Cerebellar cortex (tissue), 1 donor: ENCODE results near the gene C1orf115.
A peak's percentile ranks its signal among the peaks of the same experiment; 100 is the strongest.
"Not testable (repeated sequence)": the region's sequence is repeated elsewhere in the genome, so short reads cannot be mapped to it uniquely, and the experiment has no call there.

ENCODE experiments used
- DNase-seq: peaks from one replicate; pipeline ENCODE4 v3.0.0-alpha.2; 2015; ENCODE audit warnings: low spot score

C1orf115 gene, protein sequence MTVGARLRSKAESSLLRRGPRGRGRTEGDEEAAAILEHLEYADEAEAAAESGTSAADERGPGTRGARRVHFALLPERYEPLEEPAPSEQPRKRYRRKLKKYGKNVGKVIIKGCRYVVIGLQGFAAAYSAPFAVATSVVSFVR

DNA sequence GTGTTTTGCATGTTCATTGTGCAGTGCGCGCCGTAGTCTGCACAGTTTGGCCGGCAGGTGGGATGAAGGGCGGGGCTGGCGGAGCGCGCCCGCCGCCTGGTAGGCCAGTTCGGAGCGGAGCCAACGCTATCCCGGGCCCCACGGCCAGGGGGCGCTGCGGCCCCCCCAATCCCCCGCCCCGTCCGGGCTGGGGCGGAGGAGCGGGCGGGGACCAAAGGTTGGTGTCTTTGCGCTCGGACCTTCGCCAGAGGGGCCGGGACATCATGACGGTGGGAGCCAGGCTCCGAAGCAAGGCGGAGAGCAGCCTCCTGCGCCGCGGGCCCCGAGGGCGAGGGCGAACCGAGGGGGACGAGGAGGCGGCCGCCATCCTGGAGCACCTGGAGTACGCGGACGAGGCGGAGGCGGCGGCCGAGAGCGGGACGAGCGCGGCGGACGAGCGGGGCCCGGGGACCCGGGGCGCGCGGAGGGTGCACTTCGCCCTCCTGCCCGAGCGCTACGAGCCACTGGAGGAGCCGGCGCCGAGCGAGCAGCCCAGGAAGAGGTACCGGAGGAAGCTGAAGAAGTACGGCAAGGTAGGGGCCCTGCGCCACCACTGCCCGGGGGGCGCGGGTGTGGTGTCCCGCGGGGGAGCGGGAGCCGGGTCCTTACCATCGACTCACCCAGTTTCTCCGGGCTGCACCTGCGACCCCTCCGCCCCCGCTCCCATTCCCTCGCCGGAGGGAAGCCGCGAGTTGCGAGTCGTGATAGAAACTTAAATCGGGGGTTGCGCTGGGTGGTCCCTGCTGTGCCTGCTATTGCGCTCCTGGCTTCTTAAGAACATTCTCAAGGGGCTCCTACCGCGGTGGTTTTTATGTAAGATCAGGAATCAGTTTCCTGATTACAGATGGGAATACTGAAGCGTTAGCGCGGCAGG lies at the start of gene C1orf115:
TSS of gene C1orf115 (plus strand) at position 224 of the 913 bp plus-strand sequence. CDS start at position 264, 40 bp downstream.
- DNase-seq: peak; percentile 78

DNA sequence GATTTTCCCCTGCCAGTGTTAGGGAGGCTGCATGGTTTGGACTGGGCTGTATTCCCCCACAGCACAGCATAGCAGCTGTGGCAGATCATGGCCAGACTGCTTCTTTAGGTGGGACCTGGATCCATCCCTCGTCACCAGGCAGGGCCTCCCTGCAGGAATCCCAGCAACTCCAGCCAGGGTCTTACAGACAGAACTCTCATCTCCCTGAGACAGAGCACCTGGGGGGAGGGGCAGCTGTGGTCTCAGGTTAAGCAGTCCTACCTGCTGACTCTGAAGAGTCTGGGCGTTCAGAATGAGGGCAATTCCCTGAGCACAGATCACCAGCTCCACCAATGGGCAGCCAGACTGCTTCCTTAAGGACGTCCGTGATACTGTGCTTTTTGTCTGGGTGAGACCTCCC lies 47.9 kb upstream of the C1orf115 start:
- DNase-seq: no peak

DNA sequence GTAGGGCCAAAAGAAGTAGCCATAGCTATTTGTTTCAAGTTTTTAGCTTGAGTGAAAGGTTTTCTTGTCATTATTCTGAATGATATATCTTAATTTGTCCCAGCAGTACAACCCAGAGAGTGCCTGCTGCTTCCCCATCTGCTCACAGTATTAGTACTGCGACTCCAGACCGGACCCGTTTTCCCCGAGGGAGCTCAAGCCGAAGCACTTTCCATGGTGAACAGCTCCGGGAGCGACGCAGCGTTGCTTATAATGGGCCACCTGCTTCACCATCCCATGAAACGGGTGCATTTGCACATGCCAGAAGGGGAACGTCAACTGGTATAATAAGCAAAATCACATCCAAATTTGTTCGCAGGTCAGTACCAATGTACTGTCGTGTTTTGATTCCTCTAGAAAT lies 37.2 kb upstream of the C1orf115 start:
- DNase-seq: peak; percentile 47

DNA sequence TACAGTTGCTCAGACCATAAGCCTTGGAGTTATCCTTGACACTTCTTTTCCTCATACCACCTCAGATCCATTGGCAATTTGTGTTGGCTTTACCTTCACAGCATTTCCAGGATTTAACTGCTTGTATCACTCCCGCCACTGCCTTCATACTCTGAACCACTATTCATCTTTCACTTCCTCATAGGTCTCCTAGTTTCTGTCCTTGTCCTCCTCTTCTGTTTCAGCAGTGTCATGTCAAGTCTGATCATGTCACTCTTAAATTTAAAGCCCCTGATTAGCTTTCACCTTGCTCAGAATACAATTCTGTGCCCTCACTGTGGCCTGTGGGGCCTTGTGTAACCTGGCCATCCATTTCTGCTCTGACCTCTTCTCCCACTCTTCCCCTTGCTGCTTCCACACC lies 34.7 kb upstream of the C1orf115 start:
- no peak for DNase-seq

DNA sequence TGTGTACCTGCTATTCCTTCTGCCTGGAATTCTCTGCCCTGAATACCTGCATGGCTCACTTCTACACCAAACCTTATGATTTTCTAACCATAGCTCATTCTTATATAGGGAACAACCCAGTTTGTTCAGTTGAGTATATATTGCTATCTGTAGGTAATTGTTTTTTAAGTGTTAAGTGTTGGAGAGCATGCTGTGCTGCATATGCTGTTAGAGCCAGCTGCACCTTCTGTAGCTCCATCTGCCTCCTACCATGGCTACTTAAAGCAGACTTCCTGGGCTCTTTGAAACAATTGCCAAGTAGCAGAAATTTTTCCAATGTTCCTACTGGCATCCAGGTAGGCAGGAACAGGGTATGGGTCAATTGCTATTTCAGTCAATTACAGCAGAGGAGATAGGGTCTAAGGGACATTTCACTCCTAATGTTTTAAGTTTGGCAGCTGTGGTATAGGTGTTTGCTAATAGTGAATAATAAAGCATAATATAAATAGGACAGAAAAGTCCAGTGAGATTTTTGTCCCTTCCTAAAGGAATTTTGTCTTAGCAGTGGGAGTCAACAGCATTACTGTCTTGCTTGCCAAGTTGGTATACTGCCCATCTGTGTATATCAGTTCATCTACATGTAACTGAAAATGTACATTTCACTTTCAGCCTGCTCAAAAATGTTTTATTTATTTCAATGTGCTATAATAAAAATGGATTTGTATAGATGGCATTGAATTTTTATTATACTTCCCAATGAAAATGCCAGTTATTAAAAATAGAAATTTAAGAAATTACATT lies 34.0 kb upstream of the C1orf115 start:
- DNase-seq: peak; percentile 75

DNA sequence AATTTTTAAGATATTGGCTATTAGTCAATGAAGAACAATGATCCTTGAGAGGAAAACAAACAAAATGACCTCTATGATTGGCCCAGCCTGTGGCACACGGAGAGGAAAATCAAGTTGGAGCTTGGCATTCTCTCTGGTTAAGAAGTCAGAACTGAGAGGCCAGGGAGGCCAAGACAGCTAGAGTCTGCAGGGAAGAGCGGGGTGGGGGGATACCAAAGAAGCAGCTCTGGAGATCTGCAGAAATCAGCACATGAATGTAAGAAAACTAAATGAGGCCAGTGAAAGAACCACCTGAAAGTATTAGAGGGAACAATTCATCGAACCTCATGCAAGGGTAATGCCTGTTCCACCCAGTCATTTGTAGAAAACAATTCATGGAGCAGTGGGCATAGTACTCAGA lies 23.8 kb upstream of the C1orf115 start:
- DNase-seq: no peak

DNA sequence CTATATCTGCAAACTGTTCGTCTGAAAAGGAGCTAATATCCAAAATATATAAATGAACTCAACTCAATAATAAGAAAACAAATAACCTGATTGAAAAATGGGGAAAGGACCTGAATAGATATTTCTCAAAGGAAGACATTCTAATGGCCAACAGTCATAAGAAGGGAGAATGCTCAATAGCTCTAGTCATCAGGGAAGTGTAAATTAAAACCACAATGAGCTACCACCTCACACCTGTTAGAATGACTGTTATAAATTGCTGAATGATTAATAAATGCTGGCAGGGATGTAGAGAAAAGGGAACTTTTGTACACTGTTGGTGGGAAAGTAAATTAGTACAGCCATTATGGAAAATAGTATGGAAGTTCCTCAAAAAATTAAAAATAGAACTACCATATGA lies 21.2 kb upstream of the C1orf115 start:
- DNase-seq: no peak

DNA sequence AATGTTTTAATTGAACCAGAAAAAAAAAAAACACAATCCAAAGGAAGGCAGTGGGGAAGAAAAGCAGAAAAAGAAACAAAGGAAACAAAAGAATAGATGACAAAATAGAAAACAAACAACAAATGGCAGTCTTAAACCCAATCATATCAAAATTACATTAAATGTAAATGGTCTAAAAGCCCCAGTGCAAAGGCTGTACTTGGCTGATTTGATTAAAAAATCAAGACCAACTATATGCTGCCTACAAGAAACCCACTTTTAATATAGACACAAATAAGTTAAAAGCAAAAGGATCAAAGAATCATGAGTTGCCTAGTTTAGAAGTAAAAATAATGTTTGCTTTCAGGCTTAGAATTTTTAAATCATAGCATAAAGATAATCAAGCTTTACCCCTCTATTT lies 19.8 kb upstream of the C1orf115 start:
- no peak for DNase-seq

DNA sequence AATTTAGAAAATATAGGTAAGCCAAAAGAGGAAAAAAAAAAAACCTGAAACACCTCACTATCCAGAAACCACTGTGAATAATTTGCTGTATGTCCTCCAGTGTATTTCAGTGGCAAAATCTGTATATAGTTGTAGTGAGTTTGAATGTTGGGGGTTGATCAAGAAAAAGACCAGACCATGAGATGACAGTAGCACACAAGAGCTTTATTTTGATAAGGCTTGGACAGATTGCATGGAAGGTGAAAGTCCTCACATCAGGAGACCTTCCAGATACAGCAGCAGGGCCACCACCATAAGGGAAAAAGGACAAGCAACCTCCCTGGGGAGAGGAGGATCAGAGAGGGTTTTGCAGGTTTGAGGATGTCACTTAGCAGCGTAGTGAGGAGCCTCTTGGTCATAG lies 16.2 kb upstream of the C1orf115 start:
- DNase-seq: no peak

DNA sequence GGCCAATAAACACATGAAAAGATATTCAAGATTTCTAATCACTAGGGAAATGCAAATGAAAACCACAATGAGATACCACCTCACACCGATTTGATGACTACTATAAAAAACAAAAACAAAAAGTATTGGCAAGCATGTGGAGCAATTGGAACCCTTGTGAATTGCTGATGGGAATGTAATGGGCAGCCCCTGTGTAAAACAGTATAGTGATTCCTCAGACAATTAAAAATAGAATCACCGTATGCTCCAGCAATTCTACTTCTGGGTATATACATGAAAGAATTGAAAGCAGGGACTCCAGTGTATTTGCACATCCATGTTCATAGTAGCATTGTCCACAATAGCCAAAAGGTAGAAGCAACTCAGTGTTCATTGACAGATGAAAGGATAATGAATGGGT lies 12.9 kb upstream of the C1orf115 start:
- no peak for DNase-seq

DNA sequence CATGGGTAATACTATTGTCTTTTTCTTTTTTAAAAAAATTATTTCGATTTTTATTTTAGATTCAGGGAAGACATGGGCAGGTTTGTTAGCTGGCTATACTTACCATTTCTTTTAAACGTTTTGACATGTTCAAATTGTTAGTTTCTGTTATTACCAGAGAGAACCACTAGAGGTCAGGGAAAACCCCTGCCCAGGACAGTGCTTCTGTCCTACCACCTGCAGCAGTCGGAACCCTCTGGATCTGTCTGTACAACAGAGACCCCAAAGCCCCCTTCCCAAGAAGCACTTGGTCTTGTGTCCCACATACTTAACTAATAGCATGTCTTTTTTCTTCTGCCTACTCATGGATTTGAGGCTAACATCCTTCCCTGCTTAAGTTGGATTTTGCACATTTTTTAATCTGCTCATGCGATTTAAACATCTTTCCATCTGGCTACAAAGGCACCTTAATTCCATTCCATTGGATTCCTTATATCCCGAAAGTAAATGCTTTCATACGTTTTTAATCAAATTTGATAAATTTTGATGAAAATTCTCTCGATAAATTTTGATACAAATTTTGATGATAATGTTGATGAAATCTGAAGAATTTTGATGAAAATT lies 10.0 kb upstream of the C1orf115 start:
- peak; percentile 60 for DNase-seq

DNA sequence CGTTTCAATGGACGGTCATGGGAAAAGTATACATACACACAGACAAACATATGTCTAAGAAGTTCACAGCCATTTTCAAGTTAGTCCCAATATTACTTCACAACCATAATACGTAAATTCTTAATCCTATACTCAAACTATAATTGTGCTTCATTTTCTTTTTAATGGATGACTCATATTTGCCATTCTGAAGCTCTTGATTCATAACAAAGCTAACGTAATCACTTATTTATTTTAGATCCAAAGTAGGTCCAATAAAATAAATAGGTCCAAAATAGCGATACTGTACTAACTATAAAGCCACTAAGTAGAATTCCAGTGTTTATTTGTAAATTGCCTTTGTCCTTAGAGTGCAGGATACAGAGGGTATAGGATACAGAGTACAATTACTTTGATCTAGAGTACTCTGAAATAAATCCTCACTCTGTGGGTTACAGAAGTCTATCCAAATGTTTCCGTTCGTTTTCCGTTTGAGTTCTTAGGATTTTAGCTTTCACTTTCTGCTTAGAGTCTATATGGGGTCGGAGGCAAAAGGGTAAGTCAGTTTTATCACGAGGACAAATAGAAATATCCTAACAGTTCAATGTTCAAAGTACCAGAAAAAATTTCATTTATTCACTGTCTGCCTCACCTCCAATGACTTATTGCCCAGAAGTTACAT lies 8.8 kb upstream of the C1orf115 start:
- DNase-seq: no peak

DNA sequence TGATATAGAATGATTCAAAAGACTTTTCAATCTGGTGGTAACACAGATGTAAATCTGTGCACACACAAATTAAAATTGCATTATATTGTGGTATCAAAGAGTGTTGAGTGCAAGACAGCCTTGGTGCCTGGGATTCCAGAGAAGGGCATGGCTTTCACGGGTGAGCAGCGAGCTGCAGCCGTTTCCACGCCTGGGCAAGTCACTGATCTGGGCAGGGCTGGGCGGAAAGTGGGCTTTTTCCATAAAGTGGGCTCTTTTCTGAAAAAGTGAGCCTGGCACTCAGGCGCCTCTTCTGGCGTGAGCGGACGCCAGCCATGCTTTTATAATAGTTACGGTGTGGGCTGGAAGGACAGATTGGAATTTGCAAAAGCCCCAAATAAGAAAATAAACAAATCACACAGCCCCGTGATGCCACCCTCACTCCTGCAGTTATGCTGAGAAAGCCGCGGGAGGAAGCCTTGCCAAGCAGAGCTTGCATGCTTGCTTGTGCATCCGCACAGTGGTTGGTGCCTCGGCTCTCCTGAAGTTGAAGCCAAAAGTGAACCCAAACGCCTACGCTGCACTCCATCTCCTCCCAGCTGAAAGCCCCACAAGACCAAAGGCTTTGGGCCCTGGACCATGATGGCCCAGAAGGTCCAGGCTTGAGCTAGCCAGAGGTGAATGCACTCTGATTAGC lies 7.1 kb upstream of the C1orf115 start:
- no peak for DNase-seq

DNA sequence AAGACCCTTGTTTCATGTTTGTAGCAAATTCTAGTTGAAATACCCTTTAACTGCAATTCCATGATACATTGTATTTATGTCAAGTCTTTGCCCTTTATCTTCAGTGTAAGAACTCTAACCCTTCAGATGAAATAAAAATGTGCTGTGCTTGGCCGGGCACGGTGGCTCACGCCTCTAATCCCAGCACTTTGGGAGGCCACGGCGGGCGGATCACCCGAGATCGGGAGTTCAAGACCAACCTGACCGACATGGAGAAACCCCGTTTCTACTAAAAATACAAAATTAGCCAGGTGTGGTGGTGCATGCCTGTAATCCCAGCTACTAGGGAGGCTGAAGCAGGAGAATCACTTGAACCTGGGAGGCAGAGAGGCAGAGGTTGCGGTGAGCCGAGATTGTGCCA lies 6.4 kb upstream of the C1orf115 start:
- not testable (repeated sequence) for DNase-seq

DNA sequence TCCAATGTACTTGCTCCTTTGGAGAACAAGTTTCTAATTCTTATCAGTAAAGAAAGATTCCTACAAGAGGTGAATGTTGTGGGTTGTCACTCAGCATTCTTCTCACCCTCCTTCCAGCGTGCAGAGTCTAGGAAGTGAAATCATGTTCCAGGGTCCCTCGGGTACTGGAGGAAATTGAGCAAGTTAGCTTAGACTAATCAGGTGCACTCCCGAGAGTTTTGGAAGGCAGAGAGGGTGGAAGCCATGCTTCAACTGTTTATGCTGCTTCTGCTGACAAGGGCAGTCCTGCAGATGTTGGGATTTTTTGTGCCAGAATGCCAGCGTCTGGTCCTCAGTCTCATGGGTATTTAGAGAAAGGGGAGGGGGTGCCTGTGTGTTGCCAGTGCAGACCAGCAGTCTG lies 5.3 kb upstream of the C1orf115 start:
- DNase-seq: no peak

DNA sequence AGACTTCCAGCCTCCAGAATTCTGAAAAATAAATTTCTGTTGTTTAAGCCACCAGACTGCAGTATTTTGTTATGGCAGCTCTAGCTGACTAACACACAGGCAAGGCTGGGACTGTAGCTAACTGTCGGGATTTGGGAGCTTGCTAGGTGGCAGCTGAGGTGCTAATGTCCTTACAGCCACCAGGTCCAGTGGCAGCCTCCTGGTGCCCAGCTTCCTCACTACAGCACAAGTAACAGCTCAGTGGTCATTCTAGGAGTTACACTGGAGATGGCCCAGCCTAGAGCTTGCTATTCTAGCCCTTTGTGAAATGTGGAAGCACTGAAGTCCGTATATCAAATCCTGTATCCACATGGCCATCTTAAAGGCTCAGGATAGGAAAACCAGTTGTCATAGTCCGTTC lies 4.3 kb upstream of the C1orf115 start:
- DNase-seq: no peak

DNA sequence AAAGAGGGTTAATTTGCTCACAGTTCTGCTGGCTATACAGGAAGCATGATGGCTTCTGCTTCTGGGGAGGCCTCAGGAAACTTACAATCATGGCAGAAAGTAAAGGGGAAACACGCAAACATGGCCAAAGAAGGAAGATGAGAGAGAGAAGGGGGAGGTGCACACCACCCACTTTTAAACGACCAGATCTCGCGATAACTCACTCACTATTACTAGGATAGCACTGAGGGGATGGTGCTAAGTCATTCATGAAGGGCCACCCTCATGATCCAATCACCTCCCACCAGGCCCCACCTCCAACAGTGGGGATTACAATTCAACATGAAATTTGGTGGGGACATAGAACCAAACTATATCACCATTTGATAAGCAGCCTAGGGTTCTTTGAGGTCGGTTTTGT lies 2.4 kb upstream of the C1orf115 start:
- no peak for DNase-seq

DNA sequence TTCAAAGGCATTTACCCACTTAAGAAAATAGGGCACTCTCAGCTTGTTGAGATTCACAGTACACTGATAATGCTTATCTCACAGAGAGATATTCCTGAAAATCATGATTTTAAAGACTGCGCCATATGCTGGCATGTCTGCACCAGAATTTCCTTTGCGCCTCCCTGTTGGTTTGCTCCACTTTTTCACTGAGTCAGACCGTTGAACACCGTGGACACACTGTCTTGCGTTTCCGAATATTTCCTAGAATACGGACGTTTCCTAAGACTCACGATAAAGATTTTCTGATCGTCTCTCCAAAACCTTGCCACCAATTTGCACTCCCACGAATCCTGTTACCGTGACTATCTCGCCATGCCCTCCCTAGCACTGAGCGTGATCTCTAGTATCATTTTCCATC lies 497 bp upstream of the C1orf115 start:
- DNase-seq: peak; percentile 61

DNA sequence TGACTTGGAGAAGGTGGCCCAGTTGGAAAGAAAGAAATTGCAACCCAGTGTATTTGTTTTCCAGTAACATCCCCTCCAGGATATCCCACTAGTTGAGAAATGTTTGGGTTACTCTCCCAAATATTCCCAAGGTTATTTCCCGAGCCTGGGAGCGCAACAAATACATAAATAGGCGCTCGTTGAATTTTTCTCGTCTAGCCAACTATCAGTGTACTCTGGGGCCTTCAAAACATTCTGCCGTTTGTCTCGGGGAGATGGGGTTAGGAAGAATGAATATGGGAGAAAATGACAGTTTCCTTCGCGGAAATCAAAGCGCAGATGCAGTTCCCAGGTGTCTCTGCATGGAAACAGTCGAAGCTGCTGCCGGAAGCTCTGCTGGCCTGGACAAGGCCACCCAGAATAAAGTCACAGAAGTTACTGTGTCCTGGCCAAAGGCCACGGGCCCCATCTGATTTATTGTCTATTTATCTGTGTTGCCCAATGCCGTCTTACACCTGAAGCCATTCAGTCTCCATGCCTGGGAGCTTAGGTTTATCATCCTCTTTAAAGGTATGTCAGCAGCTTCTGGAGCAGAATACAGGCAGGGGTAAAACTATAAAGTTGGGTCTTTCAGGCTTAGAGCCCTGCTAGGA lies 1.0 kb downstream of the C1orf115 start:
- DNase-seq: peak; percentile 44

DNA sequence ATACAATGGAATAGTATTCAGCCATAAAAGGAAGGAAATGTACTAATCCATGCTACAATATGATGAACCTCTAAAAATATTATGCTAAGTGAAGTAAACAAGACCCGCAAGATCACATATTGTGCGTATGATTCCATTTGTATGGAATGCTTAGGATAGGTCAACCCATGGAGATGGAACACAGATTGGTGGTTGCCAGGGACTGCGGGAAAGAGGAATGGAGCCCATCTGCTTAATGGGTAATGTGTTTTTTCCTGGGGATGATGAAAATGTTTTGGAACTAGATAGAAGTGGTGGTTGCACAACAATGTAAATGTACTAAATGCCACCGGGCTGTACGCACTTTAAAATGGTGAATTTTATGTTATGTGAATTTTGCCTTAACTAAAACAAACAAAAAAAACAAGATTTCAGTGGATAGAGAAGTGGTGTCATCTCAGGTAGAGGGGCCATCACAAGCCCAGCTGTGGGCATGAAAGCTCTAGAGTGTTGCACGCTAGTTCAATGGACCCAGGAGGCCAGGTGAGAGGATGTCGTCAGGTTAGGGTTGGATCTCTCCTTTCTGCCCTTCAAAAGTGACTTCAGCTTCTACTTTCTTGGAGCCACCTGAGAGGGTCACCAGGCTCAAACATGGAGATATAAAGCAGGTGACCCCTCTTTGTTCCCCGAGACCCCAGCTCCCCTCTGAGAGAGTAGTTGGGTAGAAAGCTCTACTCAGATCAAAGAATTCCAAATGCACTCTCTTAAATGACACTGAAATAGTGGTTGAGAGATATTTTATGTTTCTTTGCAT lies 2.5 kb downstream of the C1orf115 start:
- DNase-seq: no peak
